NCI-H2227 (cell line): ENCODE measurements around the gene WTAP.
"Not testable (repeated sequence)": the region's sequence is repeated elsewhere in the genome, so short reads cannot be mapped to it uniquely, and the experiment has no call there.

Source experiments
- DNase-seq: peaks from one replicate; lab custom pipeline; 2025; ENCODE audit not compliant: unreplicated experiment; lab: John Stamatoyannopoulos, UW

The WTAP gene

DNA sequence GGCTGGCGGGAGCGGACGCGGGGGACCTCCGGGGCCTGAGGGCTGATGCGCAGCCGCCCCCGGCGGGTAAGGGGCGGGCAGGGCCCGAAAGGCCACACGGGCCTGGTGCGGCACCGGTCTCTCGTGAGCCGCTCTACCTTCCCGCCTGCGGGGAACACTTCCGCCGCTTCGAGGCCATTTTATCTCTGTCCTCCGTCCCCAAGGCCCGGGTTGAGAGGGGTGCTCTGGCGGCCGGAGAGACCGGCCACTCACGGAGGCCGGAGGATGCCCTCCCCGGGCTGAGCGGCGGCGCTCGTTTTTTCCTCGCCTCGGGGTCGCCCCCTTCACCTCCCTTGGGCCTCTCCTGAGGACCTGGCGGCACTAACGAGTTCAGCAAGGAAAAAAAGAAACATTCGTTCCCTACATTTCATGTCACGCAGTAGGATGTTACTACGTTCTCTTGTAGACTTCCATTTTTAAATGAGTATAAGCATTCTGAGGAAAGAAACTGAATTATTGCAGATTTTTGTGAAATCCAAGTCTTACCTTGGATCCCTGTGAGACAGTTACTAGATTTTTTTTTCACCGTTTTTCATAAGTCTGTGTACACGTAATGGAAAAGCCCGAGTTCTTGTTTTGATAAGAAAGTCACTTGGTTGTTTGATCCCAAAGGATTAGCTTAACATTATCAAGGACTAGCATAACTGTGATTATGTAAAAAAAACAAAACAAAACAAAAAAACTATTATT is 575 bp downstream of the WTAP start:
- peak; percentile 68 for DNase-seq

DNA sequence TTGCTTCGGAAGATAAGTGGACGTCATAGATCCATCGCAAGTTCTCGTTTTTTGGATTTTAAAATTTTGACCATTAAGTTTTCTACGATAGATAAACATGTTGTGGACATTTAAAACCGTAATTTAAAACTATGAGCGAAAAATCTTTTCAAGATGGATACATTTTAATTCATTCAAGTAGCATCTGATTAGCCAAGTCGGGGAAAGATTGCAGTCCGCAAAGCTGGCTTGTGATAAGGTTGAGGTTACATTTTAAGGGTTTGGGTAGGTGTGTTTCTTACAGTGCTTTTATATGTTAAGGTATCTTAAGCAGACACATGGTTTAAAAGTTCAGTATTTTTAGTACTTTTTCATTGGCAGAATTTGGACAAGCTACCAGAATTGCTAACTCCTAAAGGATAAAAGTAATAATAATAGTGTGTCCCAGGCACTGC is 1.2 kb downstream of the WTAP start:
- DNase-seq: no peak

DNA sequence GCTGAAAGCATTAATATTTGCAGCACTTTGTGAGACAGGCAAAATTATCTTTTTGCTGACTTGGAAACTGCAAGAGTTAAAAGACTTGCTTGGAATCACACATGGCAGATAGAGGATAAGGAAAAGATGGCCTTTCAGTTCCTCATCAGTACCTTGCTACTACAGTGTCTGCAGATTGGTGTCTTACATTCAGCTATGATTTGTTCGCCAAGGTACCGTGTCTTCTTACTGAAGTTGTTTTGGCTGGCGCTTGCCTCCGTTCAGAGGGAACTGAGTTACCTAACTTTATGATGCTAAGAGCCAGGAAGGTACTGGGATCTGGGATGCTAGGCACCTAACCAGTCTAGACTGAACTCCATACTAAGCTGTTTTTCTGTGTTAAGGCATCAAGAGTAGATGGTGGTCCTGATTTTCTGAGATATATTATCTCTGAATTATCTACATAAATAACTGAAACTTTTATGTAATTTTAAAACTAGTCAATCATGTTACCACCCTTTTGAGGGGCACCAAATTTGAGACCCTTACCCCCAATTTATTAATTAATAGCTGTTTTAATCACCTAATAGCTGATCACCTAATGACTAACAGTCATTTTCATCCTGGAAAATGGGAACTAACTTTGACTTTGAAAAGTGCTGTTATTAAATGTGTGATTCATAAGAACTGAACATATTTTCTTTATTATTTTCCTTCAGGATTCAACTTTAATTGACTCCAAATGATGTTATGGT is 2.5 kb downstream of the WTAP start:
- DNase-seq: no peak

DNA sequence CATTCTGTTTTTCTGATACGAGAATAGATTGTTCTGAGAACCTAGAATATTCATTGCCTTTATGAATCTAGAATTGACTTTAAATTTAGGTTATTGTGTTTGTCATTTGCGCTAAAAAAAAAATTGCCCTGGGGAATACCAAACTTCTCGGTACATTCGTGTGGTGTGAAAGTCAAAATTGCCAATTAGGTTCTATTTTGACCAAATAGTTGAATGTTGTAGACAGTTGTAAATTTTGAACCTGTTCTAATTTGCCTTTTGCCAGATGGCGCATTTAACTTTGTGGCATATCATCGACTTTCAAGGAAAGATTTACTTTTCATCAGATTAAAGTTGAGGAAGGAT is 3.0 kb downstream of the WTAP start:
- DNase-seq: no peak

DNA sequence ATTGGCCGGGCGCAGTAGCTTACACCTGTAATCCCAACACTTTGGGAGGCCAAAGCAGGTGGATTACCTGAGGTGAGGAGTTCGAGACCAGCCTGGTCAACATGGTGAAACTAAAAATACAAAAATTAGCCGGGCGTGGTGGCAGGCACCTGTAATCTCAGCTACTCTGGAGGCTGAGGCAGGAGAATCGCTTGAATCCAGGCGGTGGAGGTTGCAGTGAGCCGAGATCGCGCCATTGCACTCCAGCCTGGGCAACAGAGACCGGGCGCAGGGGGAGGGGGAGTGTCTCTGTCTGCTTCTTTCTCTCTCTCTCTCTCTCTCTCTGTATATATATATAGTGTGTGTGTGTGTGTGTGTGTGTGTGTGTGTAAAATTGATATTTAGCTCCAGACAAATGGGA is 5.2 kb downstream of the WTAP start:
- not testable (repeated sequence) for DNase-seq

DNA sequence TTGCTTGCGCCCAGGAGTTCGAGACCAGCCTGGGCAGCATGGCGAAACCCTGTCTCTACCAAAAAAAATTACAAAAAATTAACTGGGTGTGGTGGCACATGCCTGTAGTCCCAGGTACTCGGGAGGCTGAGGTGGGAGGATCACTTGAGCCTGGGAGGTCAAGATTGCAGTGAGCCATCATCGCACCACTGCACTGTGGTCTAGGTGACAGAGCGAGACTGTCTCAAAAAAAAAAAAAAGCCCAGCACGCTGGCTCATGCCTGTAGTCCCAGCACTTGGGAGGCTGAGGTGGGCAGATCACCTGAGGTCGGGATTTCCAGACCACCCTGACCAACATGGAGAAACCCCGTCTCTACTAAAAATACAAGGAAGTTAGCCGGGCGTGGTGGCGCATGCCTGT is 6.1 kb downstream of the WTAP start:
- not testable (repeated sequence) for DNase-seq

DNA sequence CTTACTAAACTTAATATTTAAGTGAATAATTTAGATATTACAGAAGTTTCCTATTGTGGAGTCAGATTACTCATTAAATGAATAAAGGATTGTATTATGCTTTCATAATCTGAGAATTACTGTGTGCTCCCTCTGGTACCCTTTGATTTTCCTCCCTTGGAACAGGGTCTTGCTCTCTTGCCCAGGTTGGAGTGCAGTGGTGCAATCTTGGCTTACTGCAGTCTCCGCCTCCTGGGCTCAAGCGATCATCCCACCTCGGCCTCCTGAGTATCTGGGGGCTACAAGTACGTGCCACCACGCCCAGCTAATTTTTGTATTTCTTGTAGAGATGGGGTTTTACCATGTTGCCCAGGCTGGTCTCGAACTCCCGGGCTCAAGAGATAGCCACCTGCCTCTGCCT is 9.6 kb downstream of the WTAP start:
- no peak for DNase-seq

DNA sequence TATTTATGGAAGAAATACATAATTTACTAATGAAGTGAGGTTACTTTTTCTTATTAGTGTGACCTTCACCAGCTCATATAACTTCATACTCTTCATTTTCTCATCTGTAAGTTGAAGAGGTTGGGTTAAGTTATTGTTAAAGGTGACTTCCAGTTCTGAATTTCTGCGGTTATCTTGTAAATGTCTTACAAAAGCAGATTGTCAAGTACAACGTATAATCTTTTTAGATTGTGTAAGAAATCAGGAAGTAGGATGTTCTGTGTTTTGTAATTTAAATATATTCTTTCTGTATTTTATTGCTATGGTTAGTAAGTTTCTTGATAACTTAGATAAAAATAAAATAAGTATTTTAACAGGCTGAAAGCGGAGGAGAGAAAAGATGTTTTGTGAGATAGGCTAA is 12.0 kb downstream of the WTAP start:
- no peak for DNase-seq

DNA sequence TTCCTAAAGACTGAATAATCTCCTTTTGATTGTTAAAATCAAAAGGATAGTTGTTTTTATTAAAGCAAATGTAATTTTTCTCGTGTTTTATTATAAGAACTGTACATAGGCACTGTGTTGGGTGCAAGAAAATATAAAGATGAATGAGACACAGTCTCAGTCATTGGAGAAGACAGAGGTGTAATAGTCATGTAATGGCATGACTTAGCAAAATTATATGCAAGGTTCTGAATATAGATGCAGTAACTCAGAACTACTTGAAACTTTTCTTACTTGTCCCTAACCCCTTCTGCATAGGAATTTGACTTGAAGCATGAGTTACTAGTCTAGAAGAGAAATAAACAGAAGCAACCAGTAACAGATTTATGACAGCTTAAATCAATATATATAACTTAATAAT is 14.9 kb downstream of the WTAP start:
- DNase-seq: no peak

DNA sequence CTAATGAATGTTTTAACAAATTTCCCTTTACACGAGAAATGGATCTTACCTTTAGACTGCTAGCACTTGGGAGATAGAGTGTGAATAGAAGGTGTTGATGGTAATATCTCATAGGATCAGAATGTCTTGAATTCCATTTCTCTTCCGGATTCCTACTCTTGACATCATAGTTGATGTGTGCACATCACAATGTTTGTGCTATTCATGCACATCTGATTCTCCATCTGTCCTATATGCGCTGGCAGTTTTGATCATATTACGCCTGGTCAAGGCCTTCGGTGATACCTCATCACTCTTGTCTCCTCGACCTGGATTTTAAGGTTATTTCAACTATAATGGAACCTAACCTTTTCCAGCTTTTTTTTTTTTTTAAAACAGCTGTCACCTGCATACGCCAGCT is 17.8 kb downstream of the WTAP start:
- no peak for DNase-seq

DNA sequence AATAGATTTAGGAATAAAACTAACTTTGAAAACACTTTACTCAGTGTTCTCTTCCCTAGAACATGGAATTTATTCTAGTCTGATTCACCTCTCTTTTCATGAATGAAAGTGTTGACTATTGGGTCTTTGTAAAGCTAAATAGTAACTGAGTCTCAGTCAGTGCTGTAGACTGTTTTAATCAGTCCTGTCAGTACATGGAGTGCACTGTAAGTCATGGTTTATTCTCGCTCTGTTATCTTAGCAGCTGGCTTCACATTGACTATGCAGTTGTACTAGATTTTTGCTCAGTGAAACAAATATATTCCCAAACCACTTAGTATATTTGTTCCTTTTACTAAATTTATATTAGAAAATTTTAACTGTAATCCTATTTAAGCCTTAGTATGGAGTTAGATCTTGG is 19.5 kb downstream of the WTAP start:
- no peak for DNase-seq

DNA sequence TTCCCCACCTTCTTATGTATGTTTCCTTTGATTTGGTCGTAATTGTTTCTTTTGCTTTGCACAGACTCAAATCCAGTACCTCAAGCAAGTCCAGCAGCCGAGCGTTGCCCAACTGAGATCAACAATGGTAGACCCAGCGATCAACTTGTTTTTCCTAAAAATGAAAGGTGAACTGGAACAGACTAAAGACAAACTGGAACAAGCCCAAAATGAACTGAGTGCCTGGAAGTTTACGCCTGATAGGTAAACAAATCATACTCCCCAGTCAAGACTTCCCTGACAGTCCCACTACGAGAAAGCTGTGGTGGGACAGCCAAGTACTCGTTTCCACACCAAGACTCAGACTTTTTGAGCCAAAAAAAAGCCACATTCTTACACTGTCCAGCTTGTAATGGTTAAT is 20.8 kb downstream of the WTAP start:
- DNase-seq: not testable (repeated sequence)

DNA sequence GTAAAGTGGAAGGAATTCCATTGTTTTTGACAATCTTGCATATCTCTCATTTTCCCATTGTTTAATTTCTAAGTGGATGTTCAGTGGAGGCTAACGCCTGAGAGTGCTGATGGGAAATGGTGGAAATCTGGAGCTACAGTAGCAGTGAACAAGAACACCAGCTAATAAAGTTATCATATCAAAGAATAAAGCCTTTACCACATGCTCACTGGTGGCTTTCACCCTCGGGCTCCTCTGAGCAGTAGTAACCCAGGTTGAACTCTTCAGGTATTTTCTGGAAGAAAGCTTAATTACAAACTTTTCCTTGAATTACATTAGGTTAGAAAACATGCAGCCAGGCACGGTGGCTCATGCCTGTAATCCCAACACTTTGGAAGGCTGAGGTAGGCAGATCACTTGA is 24.1 kb downstream of the WTAP start:
- DNase-seq: no peak

DNA sequence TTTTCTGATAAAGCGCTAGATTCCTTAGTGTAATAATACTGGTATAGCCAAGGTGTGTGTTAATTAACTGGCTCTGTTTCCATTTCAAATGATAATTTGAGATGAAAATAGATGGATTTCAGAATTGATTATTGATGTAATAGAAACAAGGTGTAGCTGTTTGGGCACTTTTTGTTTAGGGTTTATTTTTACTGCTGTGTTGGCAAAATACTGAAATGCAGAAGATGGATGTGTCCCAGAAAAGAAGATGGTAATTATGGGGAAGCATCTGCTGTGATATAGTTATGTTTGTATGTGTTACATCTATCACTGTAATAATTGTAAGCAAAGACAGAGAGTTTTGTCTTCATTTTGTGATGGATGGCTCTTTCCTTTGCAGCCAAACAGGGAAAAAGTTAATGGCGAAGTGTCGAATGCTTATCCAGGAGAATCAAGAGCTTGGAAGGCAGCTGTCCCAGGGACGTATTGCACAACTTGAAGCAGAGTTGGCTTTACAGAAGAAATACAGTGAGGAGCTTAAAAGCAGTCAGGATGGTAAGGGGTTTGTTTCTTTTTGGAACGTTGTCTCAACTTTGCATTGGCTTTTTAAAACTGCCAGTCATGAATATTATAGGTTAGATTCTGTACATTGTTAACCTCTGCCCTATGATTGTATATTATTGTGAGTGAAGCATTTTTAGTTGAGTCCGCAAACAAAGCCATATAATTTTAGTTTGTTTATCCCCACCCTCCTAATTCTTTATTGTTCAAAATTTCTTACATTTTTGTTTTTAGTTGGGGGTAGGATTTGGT is 26.0 kb downstream of the WTAP start:
- peak; percentile 6 for DNase-seq

DNA sequence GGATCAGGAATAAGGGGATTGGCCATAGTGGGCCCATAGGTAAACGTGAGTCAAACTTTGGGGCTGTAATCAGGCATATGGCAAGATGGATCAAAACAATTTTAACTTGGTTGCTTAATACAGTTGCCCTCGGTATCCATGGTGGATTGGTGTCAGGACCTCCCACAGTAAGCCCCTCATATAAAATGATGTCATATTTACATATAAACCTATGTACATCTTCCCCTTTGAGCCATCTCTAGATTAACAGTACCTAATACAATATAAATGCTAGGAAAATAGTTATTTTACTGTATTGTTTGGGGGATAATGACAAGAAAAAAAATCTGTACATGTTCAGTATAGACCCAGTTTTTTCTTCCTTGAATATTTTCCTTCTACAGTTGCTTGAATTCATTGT is 27.1 kb downstream of the WTAP start:
- DNase-seq: no peak

DNA sequence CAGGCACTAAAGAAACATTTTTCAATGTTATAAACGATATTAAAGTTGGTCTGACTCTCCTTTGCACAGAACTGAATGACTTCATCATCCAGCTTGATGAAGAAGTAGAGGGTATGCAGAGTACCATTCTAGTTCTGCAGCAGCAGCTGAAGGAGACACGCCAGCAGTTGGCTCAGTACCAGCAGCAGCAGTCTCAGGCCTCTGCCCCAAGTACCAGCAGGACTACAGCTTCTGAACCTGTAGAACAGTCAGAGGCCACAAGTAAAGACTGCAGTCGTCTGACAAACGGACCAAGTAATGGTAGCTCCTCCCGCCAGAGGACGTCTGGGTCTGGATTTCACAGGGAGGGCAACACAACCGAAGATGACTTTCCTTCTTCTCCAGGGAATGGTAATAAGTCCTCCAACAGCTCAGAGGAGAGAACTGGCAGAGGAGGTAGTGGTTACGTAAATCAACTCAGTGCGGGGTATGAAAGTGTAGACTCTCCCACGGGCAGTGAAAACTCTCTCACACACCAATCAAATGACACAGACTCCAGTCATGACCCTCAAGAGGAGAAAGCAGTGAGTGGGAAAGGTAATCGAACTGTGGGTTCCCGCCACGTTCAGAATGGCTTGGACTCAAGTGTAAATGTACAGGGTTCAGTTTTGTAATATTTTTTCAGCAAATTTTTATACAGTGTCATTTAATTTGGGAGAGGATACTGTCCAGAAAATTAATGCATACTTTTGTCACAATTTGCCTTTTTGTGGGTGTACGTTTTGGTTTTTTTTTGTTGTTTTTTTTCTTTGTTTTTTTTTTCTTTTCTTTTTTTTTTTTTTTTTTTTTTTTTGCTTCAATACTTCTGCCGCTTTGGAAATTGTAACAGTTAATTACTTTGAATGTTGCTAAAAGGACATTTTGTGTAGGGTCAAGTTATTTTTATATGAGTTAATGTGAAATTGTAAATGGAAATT is 27.9 kb downstream of the WTAP start:
- DNase-seq: no peak

DNA sequence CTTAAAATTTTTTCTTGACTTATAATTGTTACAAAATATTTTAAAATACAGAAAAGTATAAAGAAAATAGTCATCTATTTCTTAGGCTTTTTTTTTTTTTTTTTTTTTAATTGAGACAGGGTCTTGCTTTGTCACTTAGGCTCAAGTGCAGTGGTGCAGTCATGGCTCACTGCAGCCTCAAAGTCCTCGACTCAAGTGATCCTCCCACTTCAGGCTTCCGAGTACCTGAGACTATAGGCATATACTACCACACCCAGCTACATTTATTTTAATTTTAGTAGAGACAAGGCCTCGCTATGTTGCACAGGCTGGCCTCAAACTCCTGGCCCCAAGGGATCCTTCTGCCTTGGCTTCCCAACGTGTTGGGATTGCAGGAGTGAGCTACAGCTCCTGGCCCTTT is 29.2 kb downstream of the WTAP start:
- no peak for DNase-seq

DNA sequence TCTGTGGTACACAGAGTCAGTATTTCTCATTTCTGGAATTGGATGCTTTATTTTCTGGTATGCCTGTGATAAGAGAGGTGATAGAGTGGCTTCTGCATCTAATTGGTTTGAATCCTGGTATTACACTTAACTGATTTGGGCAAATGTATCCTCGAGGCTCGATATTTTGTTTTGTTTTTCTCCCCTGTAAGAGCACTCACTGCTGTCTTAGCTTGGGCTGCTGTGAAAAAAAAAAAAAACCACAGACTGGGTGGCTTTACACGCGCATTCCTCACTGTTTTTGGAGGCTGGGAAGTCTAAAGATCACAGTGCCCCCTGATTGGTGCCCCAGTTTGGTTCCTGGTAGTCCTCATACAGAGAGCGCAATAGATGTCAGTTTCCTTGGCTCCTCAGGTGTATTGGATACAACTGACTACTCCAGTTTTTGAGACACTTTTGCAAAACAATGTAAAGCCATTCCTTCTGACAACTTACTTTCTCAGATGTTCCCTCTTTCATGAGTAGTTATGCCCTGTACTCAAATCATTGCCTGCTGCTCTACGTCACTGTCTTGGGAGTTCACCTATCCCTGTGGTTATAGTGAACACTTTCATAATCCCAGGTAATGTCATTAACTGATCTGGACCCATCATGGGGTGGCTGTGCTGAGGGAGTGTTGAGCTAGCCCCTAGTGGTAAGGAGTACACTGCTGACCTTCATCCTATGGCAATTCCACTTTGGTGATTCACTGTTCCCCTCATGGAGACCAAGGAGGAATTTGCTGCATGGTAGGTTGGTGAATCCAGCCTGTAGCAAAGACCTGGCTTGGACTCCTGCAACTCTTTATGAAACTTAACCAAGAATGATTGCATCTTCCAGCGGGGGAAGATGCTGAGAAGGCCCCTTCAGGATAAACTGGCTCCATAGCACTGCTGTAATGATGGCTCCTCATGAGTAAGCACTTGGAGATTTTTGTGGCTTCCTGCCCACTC is 31.0 kb downstream of the WTAP start:
- no peak for DNase-seq

DNA sequence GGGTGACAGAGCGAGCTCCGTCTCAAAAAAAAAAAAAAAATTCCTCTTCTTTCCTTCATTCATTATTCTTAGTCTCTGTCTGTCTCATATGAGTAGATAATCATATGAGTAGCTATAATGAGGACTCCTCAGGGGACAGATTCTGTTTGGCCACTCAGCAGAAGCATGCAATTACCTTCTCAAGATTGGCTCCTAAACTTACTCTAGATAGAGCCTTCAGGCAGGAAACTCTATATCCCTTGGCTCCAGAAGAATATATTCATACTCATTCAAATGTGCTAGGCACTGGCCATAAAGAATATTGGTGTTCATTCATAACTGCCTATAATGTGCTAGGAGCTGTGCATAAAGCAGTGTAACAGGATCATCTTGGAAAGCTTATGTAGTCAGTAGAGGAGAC is 32.3 kb downstream of the WTAP start:
- DNase-seq: no peak

DNA sequence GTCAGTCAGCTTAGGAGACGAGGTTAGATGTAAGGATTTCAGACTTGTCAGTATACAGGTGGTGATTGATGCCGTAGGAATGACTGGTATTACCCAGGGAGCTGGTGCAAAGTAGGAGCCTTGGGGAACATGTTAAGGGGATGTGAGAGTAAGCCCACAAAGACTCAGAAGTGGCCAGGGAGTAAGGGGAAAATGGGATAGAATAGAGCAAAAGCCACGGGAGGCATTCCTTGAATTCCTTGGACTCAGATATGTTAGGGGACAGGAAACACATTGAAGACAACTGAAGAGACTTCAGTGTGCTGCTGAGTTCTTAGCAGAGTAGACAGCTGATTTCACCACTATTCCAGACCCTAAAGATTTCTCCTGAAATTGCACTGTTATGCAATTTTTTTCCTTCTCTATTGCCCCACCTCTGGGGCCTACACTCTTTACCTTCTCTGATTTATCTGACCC is 33.3 kb downstream of the WTAP start:
- DNase-seq: no peak
